OCI-LY1 (cell line): ENCODE measurements around the gene TERB1.

Experiments used
- H2AFZ ChIP-seq: fragments of 200-600 bp; sonication (generic), shearing (Covaris generic); 2 replicates; pipeline ENCODE4 v1.6.0; 2014; ENCODE audit warnings: antibody characterized with exemption, mild to moderate bottlenecking, low read length
- H3F3A ChIP-seq: fragments of 200-600 bp; sonication (generic), shearing (Covaris generic); 2 replicates; pipeline ENCODE4 v1.6.0; 2014; ENCODE audit warnings: mild to moderate bottlenecking, antibody characterized with exemption, low read length, moderate library complexity; ENCODE audit not compliant: insufficient read depth
- H3K27ac ChIP-seq: fragments of 200-600 bp; sonication (generic); 2 replicates; pipeline ENCODE4 v1.5.1; 2014; ENCODE audit warnings: low read length, mixed run types, mild to moderate bottlenecking, low read depth; ENCODE audit not compliant: poor library complexity, severe bottlenecking
- H3K27me3 ChIP-seq: fragments of 200-600 bp; sonication (generic); 2 replicates; pipeline ENCODE4 v1.6.0; 2014; ENCODE audit warnings: antibody characterized with exemption, mild to moderate bottlenecking, low read length, moderate library complexity; ENCODE audit not compliant: insufficient read depth
- H3K36me3 ChIP-seq: fragments of 200-600 bp; sonication (generic); 2 replicates; pipeline ENCODE4 v1.6.1; 2014; ENCODE audit warnings: mild to moderate bottlenecking, antibody characterized with exemption, low read length, moderate library complexity, mixed read lengths; ENCODE audit not compliant: insufficient read depth
- H3K4me1 ChIP-seq: fragments of 200-600 bp; sonication (generic); 2 replicates; pipeline ENCODE4 v1.5.1; 2014; ENCODE audit warnings: mild to moderate bottlenecking, low read length, moderate library complexity; ENCODE audit not compliant: insufficient read depth, severe bottlenecking
- H3K4me2 ChIP-seq: fragments of 200-600 bp; sonication (generic), shearing (Covaris generic); 2 replicates; pipeline ENCODE4 v1.6.1; 2014; ENCODE audit warnings: low read length
- H3K4me3 ChIP-seq: fragments of 200-600 bp; sonication (generic); 2 replicates; pipeline ENCODE4 v1.5.1; 2014; ENCODE audit warnings: low read length, low read depth, mild to moderate bottlenecking, mixed read lengths; ENCODE audit not compliant: poor library complexity, severe bottlenecking
- H3K79me2 ChIP-seq: fragments of 200-600 bp; shearing (Covaris generic); 2 replicates; pipeline ENCODE4 v1.6.1; 2016; ENCODE audit warnings: mixed run types, low read length, mixed read lengths; ENCODE audit not compliant: insufficient read depth
- H3K9ac ChIP-seq: fragments of 200-600 bp; sonication (generic), shearing (Covaris generic); 2 replicates; pipeline ENCODE4 v1.6.1; 2014; ENCODE audit warnings: mild to moderate bottlenecking, low read length, mixed read lengths
- H3K9me2 ChIP-seq: fragments of 200-600 bp; sonication (generic), shearing (Covaris generic); 2 replicates; pipeline ENCODE4 v1.6.1; 2014; ENCODE audit warnings: low read depth, mild to moderate bottlenecking, low read length, mixed read lengths
- H3K9me3 ChIP-seq: fragments of 200-600 bp; shearing (Covaris generic); 2 replicates; pipeline ENCODE4 v1.6.1; 2014; ENCODE audit warnings: low read length, mixed read lengths
- H4K20me1 ChIP-seq: fragments of 200-600 bp; sonication (generic), shearing (Covaris generic); 2 replicates; pipeline ENCODE4 v1.6.0; 2016; ENCODE audit warnings: mild to moderate bottlenecking, low read length; ENCODE audit not compliant: insufficient read depth
- EZH2 ChIP-seq: fragments of 200-600 bp; sonication (generic), shearing (Covaris generic); IDR thresholded peaks from 2 replicates; pipeline ENCODE4 v1.8.0; 2017; ENCODE audit warnings: borderline replicate concordance, mixed run types, mild to moderate bottlenecking, antibody characterized with exemption, low read length, moderate library complexity, mixed read lengths
- TF ChIP-seq, protein P1 (sequence below): fragments of 200-600 bp; sonication (generic), shearing (Covaris generic); IDR thresholded peaks from 2 replicates; pipeline ENCODE4 v1.5.1; 2017; ENCODE audit warnings: mild to moderate bottlenecking, antibody characterized with exemption, low read length, moderate library complexity, mixed read lengths

The TERB1 gene

GRCh38 chr16:66846831-66847230, 45.4 kb upstream of the TERB1 start:
- Histone ChIP-seq H3F3A (no peaks in the 10 kb centered on the region), H3K4me3 (no peak overlapping the region), H3K27ac (no peak overlapping the region), H3K9me2 (no peaks in the 10 kb centered on the region), H2AFZ (no peak overlapping the region), H3K9ac (no peak overlapping the region), H4K20me1 (no peaks in the 10 kb centered on the region), H3K27me3 (peaks cover 8% of the 10 kb centered on the region; the same call in 1 of the 2 replicates), H3K79me2 (no peaks in the 10 kb centered on the region), H3K9me3 (no peaks in the 10 kb centered on the region), H3K36me3 (no peaks in the 10 kb centered on the region), H3K4me1 (no peaks in the 10 kb centered on the region), H3K4me2 (no peak overlapping the region)
- TF ChIP-seq, protein P1, sequence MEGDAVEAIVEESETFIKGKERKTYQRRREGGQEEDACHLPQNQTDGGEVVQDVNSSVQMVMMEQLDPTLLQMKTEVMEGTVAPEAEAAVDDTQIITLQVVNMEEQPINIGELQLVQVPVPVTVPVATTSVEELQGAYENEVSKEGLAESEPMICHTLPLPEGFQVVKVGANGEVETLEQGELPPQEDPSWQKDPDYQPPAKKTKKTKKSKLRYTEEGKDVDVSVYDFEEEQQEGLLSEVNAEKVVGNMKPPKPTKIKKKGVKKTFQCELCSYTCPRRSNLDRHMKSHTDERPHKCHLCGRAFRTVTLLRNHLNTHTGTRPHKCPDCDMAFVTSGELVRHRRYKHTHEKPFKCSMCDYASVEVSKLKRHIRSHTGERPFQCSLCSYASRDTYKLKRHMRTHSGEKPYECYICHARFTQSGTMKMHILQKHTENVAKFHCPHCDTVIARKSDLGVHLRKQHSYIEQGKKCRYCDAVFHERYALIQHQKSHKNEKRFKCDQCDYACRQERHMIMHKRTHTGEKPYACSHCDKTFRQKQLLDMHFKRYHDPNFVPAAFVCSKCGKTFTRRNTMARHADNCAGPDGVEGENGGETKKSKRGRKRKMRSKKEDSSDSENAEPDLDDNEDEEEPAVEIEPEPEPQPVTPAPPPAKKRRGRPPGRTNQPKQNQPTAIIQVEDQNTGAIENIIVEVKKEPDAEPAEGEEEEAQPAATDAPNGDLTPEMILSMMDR: no peak
- TF ChIP-seq EZH2: no peak

DNA sequence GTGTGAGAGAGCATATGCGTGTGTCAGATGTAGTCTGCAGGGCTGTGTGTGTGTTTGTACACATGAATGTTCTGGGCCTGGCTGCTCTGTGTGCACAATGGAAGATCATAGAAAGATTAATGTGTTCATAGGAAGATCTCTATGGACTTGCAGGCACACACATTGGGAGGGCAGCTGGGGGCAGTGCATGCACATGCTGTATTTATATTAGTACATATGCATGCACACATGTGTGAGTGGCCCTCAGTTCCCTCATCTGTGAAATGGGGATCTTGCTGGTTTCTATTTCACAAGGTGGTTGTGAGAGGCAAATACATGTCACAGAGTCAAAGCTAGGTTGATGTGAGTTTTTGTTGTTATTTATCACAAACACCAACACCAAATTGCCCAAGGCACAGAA, 44.9 kb upstream of the TERB1 start:
- peaks cover 8% of the 10 kb centered on the region; the same call in 1 of the 2 replicates for H3K27me3 ChIP-seq
- H2AFZ ChIP-seq: no peak overlapping the region
- no peak overlapping the region for H3K27ac ChIP-seq
- H3K36me3 ChIP-seq: no peaks in the 10 kb centered on the region
- no peak overlapping the region for H3K4me3 ChIP-seq
- no peak overlapping the region for H3K9ac ChIP-seq
- H3K9me3 ChIP-seq: no peaks in the 10 kb centered on the region
- no peaks in the 10 kb centered on the region for H3F3A ChIP-seq
- no peaks in the 10 kb centered on the region for H3K9me2 ChIP-seq
- H4K20me1 ChIP-seq: no peaks in the 10 kb centered on the region
- H3K4me1 ChIP-seq: no peaks in the 10 kb centered on the region
- no peak overlapping the region for H3K4me2 ChIP-seq
- no peak for TF ChIP-seq EZH2
- TF ChIP-seq, protein P1: no peak
- H3K79me2 ChIP-seq: no peaks in the 10 kb centered on the region

DNA sequence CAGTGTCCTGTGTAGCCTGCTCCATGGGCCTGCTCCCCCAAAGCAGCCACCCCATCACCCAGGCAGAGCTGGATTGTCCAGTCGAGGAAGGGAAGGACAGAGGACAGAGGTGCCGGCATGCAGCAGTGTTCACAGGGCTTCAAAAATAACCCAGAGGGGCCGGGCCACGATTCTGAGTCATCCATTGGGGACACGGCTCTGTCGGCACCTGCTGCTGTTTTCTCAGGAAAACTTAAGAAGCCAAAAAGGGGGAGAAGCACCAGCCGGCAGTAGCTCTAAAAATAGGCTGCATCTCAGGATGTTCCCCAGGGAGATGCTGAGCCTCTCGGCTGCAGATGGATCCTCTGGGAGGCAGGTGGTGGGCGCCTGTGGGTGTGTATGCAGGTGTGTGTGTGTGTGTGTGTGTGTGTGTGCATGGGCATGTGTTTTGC, 44.4 kb upstream of the TERB1 start:
- H3K4me3 ChIP-seq: no peak overlapping the region
- H3K9me3 ChIP-seq: no peaks in the 10 kb centered on the region
- H3K4me1 ChIP-seq: no peaks in the 10 kb centered on the region
- H3K79me2 ChIP-seq: no peaks in the 10 kb centered on the region
- no peak overlapping the region for H2AFZ ChIP-seq
- no peaks in the 10 kb centered on the region for H4K20me1 ChIP-seq
- H3F3A ChIP-seq: no peaks in the 10 kb centered on the region
- H3K9ac ChIP-seq: no peak overlapping the region
- no peak overlapping the region for H3K27ac ChIP-seq
- no peaks in the 10 kb centered on the region for H3K36me3 ChIP-seq
- TF ChIP-seq, protein P1: no peak
- TF ChIP-seq EZH2: no peak
- H3K27me3 ChIP-seq: peaks cover 8% of the 10 kb centered on the region; the same call in 1 of the 2 replicates
- no peak overlapping the region for H3K4me2 ChIP-seq
- H3K9me2 ChIP-seq: no peaks in the 10 kb centered on the region
